ENCODE data around the gene TMCO4. TPM values are rescaled to one million over a fixed set of nuclear protein-coding genes. Genes with fewer than 3 reads are reported as not detected.

TMCO4 gene
- total RNA-seq, 2 experiments from 2014 or later, result 13.3 to 15.9 TPM

- Mint-ChIP-seq H3K36me3 (ENCODE audit: low read depth) (no peaks in the 10 kb centered on the region), H3K27ac (no peak overlapping the region), H3K9me3 (no peaks in the 10 kb centered on the region), H3K4me3 (no peak overlapping the region), H3K27me3 (no peaks in the 10 kb centered on the region), H3K4me1 (no peaks in the 10 kb centered on the region)
- POLR2A ChIA-PET, result no interaction called here
- CTCF ChIA-PET, result no interaction called here
- DNase-seq, result no peak
These were observed 54.8 kb downstream of the TMCO4 start for GRCh38 chr1:19744886-19745285.

- H3K9me3 Mint-ChIP-seq, result no peaks in the 10 kb centered on the region
- POLR2A ChIA-PET, result no interaction called here
- H3K27ac Mint-ChIP-seq, result no peak overlapping the region
- no peak for DNase-seq
- no peaks in the 10 kb centered on the region for H3K4me1 Mint-ChIP-seq
- H3K36me3 Mint-ChIP-seq (ENCODE audit: low read depth), result no peaks in the 10 kb centered on the region
- H3K4me3 Mint-ChIP-seq, result no peak overlapping the region
- CTCF ChIA-PET, result no interaction called here
- H3K27me3 Mint-ChIP-seq, result no peaks in the 10 kb centered on the region
These were observed 55.4 kb downstream of the TMCO4 start for GRCh38 chr1:19744335-19744743.

DNA sequence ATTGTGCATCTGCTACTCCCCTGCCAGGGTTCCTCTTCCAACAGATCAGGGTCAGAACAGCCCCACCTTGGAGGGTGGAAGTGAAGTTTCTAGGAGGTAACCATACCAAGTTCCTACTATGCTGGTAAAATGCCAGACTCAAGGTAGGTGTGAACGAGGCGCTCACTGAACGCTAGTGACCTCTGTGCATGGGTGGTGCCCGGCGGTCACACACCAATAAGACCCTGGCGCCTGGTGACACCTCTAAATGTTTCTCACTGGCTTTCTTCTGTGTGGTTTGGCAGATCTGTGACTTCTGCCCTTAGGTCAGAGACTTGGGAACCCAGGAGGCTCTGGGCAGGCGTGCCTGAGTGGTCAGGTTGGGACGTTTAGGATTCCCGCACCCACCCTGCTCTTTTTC lies 55.9 kb downstream of the TMCO4 start:
- POLR2A ChIA-PET, result no interaction called here

GRCh38 chr1:19743180-19743579 lies 56.5 kb downstream of the TMCO4 start:
- CTCF ChIA-PET, result interaction anchor here (0.8 kb wide), 1 partner anchor 49 kb away, joined by 3 read pairs; no protein-coding TSS in a partner anchor
- POLR2A ChIA-PET, result no interaction called here
- no peak overlapping the region for H3K4me3 Mint-ChIP-seq

More for the DNA sequence above, 55.9 kb downstream of the TMCO4 start:
- CTCF ChIA-PET, result interaction anchor here (0.8 kb wide), 1 partner anchor 50 kb away, joined by 3 read pairs; no protein-coding TSS in a partner anchor
- Mint-ChIP-seq H3K4me1 (no peaks in the 10 kb centered on the region), H3K36me3 (ENCODE audit: low read depth) (peaks cover 4% of the 10 kb centered on the region), H3K27me3 (no peaks in the 10 kb centered on the region), H3K27ac (no peak overlapping the region), H3K9me3 (peaks cover 3% of the 10 kb centered on the region), H3K4me3 (no peak overlapping the region)
- no peak for DNase-seq

DNA sequence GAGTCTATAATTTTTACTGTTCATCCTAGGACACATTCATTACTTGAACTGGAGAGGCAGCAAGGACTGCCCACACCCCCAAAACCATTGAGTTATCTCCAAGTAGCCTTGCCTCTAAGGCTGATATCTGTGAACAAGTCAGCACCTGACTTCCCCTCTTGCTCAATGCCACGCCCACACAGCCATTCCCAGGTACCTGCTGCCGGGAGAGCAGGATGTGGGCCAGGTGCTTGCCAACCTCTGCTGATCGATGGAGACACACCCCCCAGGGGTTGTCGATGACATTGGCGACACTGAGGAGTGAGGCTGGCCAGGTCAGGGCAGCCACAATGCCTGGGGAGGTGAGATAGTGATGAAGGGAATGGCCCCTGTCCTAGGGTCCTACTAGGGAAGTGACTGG lies 60.1 kb downstream of the TMCO4 start:
- CTCF ChIA-PET, result no interaction called here
- no peak for DNase-seq
- H3K4me1 Mint-ChIP-seq, result no peaks in the 10 kb centered on the region
- H3K27ac Mint-ChIP-seq, result no peak overlapping the region
- peaks cover 5% of the 10 kb centered on the region for H3K36me3 Mint-ChIP-seq (ENCODE audit: low read depth)
- H3K4me3 Mint-ChIP-seq, result no peak overlapping the region
- no peaks in the 10 kb centered on the region for H3K27me3 Mint-ChIP-seq
- POLR2A ChIA-PET, result no interaction called here
- H3K9me3 Mint-ChIP-seq, result peaks cover 5% of the 10 kb centered on the region

More at GRCh38 chr1:19743180-19743579, 56.5 kb downstream of the TMCO4 start:
- DNase-seq, result no peak
- H3K36me3 Mint-ChIP-seq (ENCODE audit: low read depth), result peaks cover 5% of the 10 kb centered on the region
- H3K4me1 Mint-ChIP-seq, result no peaks in the 10 kb centered on the region
- H3K27ac Mint-ChIP-seq, result peak overlapping the region; percentile 50
- H3K9me3 Mint-ChIP-seq, result peaks cover 5% of the 10 kb centered on the region
- no peaks in the 10 kb centered on the region for H3K27me3 Mint-ChIP-seq

DNA sequence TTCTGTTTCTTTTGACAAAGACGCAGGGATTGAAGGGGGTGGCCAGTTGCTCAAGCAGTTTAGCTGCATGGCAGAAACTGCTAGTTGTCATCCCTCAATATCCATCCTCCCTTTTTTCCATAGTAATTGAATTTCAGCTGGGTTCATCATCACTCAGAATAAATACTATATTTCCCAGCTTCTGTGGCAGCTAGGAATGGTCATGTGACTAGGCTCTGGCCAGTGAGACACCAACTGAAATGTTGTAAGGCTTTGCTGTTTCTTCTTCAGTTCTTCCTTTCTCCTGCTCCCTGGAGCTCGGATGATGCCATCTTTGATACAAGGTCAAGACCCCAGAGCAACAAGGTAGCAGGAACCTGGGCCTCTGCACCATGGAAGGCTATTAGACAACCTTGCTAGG lies 61.0 kb downstream of the TMCO4 start:
- Mint-ChIP-seq H3K9me3 (peaks cover 5% of the 10 kb centered on the region), H3K27ac (no peak overlapping the region), H3K4me1 (no peaks in the 10 kb centered on the region), H3K36me3 (ENCODE audit: low read depth) (peaks cover 5% of the 10 kb centered on the region), H3K27me3 (no peaks in the 10 kb centered on the region), H3K4me3 (no peak overlapping the region)
- POLR2A ChIA-PET, result no interaction called here
- CTCF ChIA-PET, result interaction anchor here (1.8 kb wide), 1 partner anchor 35 kb away, joined by 5 read pairs; no protein-coding TSS in a partner anchor
- DNase-seq, result no peak

- no peaks in the 10 kb centered on the region for H3K4me1 Mint-ChIP-seq
- H3K36me3 Mint-ChIP-seq (ENCODE audit: low read depth), result peaks cover 5% of the 10 kb centered on the region
- no peak for DNase-seq
- POLR2A ChIA-PET, result no interaction called here
- H3K27me3 Mint-ChIP-seq, result no peaks in the 10 kb centered on the region
- H3K9me3 Mint-ChIP-seq, result peaks cover 5% of the 10 kb centered on the region
- no peak overlapping the region for H3K4me3 Mint-ChIP-seq
- CTCF ChIA-PET, result interaction anchor here (1.8 kb wide), 1 partner anchor 34 kb away, joined by 5 read pairs; no protein-coding TSS in a partner anchor
- no peak overlapping the region for H3K27ac Mint-ChIP-seq
These were observed 61.6 kb downstream of the TMCO4 start for GRCh38 chr1:19738076-19738475.

DNA sequence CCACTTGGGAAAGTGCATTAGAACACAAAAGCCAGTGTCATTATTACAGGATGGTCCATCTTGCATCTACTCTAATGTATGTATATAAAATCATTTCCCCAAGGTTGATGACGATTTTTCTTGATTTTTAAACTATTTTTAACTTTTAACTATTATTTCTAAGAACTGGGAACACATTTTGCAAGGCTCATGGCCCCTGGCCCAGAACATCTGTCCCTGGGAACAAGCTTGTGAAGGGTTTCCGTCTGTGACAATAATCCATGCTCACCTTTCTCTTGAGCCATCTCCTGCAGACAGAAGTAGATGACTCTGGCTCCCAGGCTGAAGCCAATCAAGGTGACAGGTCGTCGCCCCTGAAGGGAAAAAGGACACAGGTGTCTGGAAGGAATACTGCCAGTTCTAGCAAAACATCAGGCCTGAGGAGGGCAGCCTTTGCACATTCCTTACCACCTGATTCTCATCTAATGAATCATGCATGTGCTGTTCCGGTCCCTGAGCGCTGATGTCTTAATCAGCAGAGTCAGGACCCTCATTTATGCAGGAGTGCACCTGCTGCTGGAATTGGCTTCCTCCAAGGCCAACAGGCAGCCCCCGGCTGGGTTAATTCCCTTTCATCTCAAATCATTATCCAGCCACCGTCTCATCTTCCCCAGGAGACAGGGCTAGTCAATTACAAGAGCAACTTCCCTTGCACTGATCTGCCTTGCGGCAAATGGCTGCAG lies 62.5 kb downstream of the TMCO4 start:
- ChIA-PET CTCF (interaction anchor here (1.8 kb wide), 1 partner anchor 34 kb away, joined by 5 read pairs; no protein-coding TSS in a partner anchor), POLR2A (no interaction called here)
- H3K4me3 Mint-ChIP-seq, result no peak overlapping the region
- H3K27me3 Mint-ChIP-seq, result no peaks in the 10 kb centered on the region
- DNase-seq, result no peak
- H3K4me1 Mint-ChIP-seq, result no peaks in the 10 kb centered on the region
- H3K27ac Mint-ChIP-seq, result peak overlapping the region; percentile 58
- H3K36me3 Mint-ChIP-seq (ENCODE audit: low read depth), result peaks cover 5% of the 10 kb centered on the region
- H3K9me3 Mint-ChIP-seq, result peaks cover 5% of the 10 kb centered on the region

- ChIA-PET CTCF (no interaction called here), POLR2A (no interaction called here)
- Mint-ChIP-seq H3K9me3 (peaks cover 8% of the 10 kb centered on the region), H3K27ac (no peak overlapping the region), H3K27me3 (no peaks in the 10 kb centered on the region), H3K4me3 (no peak overlapping the region), H3K4me1 (no peaks in the 10 kb centered on the region), H3K36me3 (ENCODE audit: low read depth) (peaks cover 9% of the 10 kb centered on the region)
- DNase-seq, result no peak
These were observed 64.1 kb downstream of the TMCO4 start for GRCh38 chr1:19735440-19736127.

- DNase-seq, result no peak
- peaks cover 16% of the 10 kb centered on the region for H3K36me3 Mint-ChIP-seq (ENCODE audit: low read depth)
- ChIA-PET POLR2A (no interaction called here), CTCF (no interaction called here)
- H3K4me3 Mint-ChIP-seq, result no peak overlapping the region
- H3K27me3 Mint-ChIP-seq, result no peaks in the 10 kb centered on the region
- no peaks in the 10 kb centered on the region for H3K4me1 Mint-ChIP-seq
- peak overlapping the region; percentile 42 for H3K27ac Mint-ChIP-seq
- H3K9me3 Mint-ChIP-seq, result peaks cover 8% of the 10 kb centered on the region
These were observed 65.2 kb downstream of the TMCO4 start for GRCh38 chr1:19734472-19734999.

DNA sequence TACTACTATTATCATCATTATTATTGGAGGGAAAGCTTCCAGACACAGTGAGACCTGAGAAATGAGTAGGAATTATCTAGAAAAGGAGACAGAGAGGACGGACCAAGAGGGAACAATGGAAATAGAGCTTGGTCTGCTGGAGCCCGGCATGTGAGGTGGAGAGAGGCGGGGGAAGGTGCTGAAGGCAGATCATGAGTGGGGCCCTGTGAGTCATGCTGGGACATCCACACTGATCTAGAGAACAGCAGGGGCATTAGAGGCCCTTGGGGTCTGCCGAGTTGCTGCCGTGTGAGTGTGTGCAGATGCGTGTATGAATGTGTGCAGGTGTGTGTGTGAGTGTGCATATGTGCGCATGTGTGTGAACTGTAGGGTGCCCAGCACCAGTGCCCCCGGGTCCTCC lies 65.7 kb downstream of the TMCO4 start:
- CTCF ChIA-PET, result no interaction called here
- DNase-seq, result no peak
- Mint-ChIP-seq H3K27me3 (no peaks in the 10 kb centered on the region), H3K4me1 (no peaks in the 10 kb centered on the region), H3K36me3 (ENCODE audit: low read depth) (peaks cover 15% of the 10 kb centered on the region), H3K4me3 (no peak overlapping the region), H3K27ac (no peak overlapping the region), H3K9me3 (peaks cover 7% of the 10 kb centered on the region)
- POLR2A ChIA-PET, result no interaction called here

DNA sequence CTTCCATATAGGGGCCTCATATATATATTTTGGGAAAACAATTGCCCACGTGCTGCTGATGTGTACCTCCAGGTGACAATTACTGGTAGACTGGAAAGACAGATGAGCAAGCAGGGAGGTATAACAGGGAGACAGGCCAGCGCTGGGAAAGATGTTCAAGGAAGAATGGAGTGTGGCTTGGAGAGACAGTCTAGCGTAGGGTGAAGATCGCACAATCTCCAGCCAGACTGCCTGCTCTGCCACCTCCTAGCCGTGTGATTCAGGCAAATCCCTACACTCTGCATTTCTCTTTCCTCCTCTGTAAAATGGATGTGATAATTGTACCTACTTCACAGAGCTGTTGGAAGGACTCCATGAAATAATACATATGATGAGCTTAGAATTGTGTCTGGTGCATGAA lies 66.1 kb downstream of the TMCO4 start:
- no peaks in the 10 kb centered on the region for H3K27me3 Mint-ChIP-seq
- no peak overlapping the region for H3K27ac Mint-ChIP-seq
- peaks cover 11% of the 10 kb centered on the region for H3K36me3 Mint-ChIP-seq (ENCODE audit: low read depth)
- H3K4me1 Mint-ChIP-seq, result no peaks in the 10 kb centered on the region
- ChIA-PET CTCF (no interaction called here), POLR2A (no interaction called here)
- no peak for DNase-seq
- H3K4me3 Mint-ChIP-seq, result no peak overlapping the region
- H3K9me3 Mint-ChIP-seq, result peaks cover 3% of the 10 kb centered on the region

DNA sequence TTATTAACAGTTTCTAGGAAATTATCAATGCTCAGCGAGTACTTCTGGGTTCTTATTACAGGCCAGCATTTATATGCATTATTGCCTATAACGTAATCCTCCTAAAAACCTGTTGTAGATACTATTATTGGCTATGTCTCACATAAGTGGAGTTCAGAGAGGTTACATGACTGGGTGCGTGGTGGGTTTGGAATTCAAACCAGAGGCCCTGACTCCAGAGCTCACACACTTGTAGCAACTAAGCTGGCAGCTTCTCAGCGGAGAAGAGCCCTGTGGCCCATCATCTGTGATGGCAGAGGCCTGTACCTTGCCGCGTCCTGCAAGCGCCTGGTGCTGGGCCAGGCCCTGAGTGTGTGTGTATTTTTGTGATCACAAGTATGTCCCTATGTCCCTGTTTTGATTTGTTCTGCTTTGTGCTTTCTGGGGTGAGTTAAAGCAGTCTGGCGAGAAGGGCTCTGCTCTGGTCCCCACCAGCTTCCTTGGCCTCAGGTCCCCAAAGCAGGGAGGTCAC lies 68.3 kb downstream of the TMCO4 start:
- no peak for DNase-seq
- no peaks in the 10 kb centered on the region for H3K4me1 Mint-ChIP-seq
- H3K27me3 Mint-ChIP-seq, result no peaks in the 10 kb centered on the region
- H3K36me3 Mint-ChIP-seq (ENCODE audit: low read depth), result peaks cover 11% of the 10 kb centered on the region
- CTCF ChIA-PET, result no interaction called here
- H3K27ac Mint-ChIP-seq, result no peak overlapping the region
- POLR2A ChIA-PET, result no interaction called here
- no peak overlapping the region for H3K4me3 Mint-ChIP-seq
- H3K9me3 Mint-ChIP-seq, result peaks cover 3% of the 10 kb centered on the region

Data from activated CD4-positive, alpha-beta T cell treated with anti-CD3 and anti-CD28 coated beads, Interleukin-2, amount 10 ng/mL, durations not matched to agents 7 days and 5 days (primary cell).